Common myeloid progenitor, CD34-positive (primary cell): ENCODE results near the gene SLC26A11.
"Not testable (repeated sequence)": the region's sequence is repeated elsewhere in the genome, so short reads cannot be mapped to it uniquely, and the experiment has no call there.

Experiments used
- CTCF ChIA-PET: fragments of 350-600 bp; sonication (Branson Sonifier 250); formaldehyde crosslinking; loops from one replicate; lab custom pipeline; 2021; ENCODE audit warnings: antibody characterized with exemption; lab: Charles Lee
- POLR2A ChIA-PET: fragments of 350-600 bp; sonication (Branson Sonifier 250); formaldehyde crosslinking; loops from one replicate; lab custom pipeline; 2021; ENCODE audit warnings: antibody characterized with exemption; lab: Charles Lee
- DNase-seq, 3 donors: peaks; one replicate each; pipeline versions ENCODE4 v3.0.0 to v3.0.0-alpha.2; 2013
- H3K27ac ChIP-seq, 2 experiments: 1 replicate in 1 of 2; 2 replicates in 1 of 2; pipeline ENCODE4 v1.7.0; 2013; ENCODE audit warnings: inconsistent platforms in 2 of 2, low read length in 2 of 2, mild to moderate bottlenecking in 2 of 2, low read depth in 1 of 2, moderate library complexity in 1 of 2; ENCODE audit not compliant: severe bottlenecking in 2 of 2, insufficient read depth in 1 of 2, poor library complexity in 1 of 2
- H3K27me3 ChIP-seq, 5 experiments: replicated peaks in 2 of 5; 1 replicate in 3 of 5; 2 replicates in 2 of 5; pipeline versions ENCODE4 v1.6.1 to v1.7.0; 2013; ENCODE audit warnings: low read length in 4 of 5, mild to moderate bottlenecking in 2 of 5, moderate library complexity in 2 of 5, inconsistent platforms in 1 of 5; ENCODE audit not compliant: insufficient read depth in 5 of 5, control insufficient read depth in 4 of 5
- H3K36me3 ChIP-seq, 4 experiments: 1 replicate in 2 of 4; 2 replicates in 2 of 4; pipeline versions ENCODE4 v1.6.1 to v1.7.0; 2013; ENCODE audit warnings: low read length in 3 of 4, control low read depth in 1 of 4, mild to moderate bottlenecking in 1 of 4; ENCODE audit not compliant: control insufficient read depth in 4 of 4, insufficient read depth in 4 of 4
- H3K4me1 ChIP-seq, 4 experiments: 1 replicate in 3 of 4; 2 replicates in 1 of 4; pipeline versions ENCODE4 v1.6.1 to v1.7.1; 2013; ENCODE audit warnings: low read length in 3 of 4, mild to moderate bottlenecking in 3 of 4, control low read depth in 1 of 4, inconsistent platforms in 1 of 4, moderate library complexity in 1 of 4; ENCODE audit not compliant: control insufficient read depth in 4 of 4, insufficient read depth in 4 of 4; ENCODE audit errors: control extremely low read depth in 1 of 4
- H3K4me3 ChIP-seq, 7 experiments: 1 replicate in 4 of 7; 2 replicates in 3 of 7; pipeline versions ENCODE4 v1.5.1 to v1.7.0; 2013; ENCODE audit warnings: mild to moderate bottlenecking in 7 of 7, low read length in 6 of 7, moderate library complexity in 6 of 7, inconsistent platforms in 2 of 7, low read depth in 2 of 7, control low read depth in 1 of 7; ENCODE audit not compliant: insufficient read depth in 4 of 7, control insufficient read depth in 1 of 7; ENCODE audit errors: extremely low read depth in 1 of 7
- H3K9me3 ChIP-seq, 5 experiments: 1 replicate in 4 of 5; 2 replicates in 1 of 5; pipeline versions ENCODE4 v1.6.1 to v1.7.1; 2013; ENCODE audit warnings: low read length in 4 of 5, mild to moderate bottlenecking in 2 of 5, inconsistent platforms in 1 of 5, low read depth in 1 of 5, moderate library complexity in 1 of 5; ENCODE audit not compliant: control insufficient read depth in 4 of 5, insufficient read depth in 2 of 5; ENCODE audit errors: control extremely low read depth in 1 of 5
- WGBS: methylation state at CpG from one replicate; pipeline ENCODE4 v1.1.5; 2013; ENCODE audit not compliant: insufficient coverage; 5-methylcytosine and 5-hydroxymethylcytosine counted together

The SLC26A11 gene

GRCh38 chr17:80236911-80237310 lies 16.7 kb downstream of the SLC26A11 start:
- Histone ChIP-seq H3K9me3 (peaks cover 2 to 21% (median 17%) of the 10 kb centered on the region in 5 experiments), H3K4me1 (no peaks in the 10 kb centered on the region), H3K36me3 (no peaks in the 10 kb centered on the region), H3K4me3 (no peak overlapping the region), H3K27me3 (no peaks in the 10 kb centered on the region), H3K27ac (no peak overlapping the region)
- DNase-seq = no peak
- 91% methylated on average over 17 of the region's 17 CpGs for WGBS
- CTCF ChIA-PET = no interaction called here
- POLR2A ChIA-PET = no interaction called here

- no peak for DNase-seq
- no peaks in the 10 kb centered on the region for H3K4me1 ChIP-seq
- 98% methylated on average over 6 of the region's 10 CpGs for WGBS
- H3K27me3 ChIP-seq = no peaks in the 10 kb centered on the region
- CTCF ChIA-PET = no interaction called here
- H3K27ac ChIP-seq = no peak overlapping the region
- H3K4me3 ChIP-seq = no peak overlapping the region
- POLR2A ChIA-PET = no interaction called here
- H3K36me3 ChIP-seq = no peaks in the 10 kb centered on the region
- peaks cover 2 to 18% (median 15%) of the 10 kb centered on the region in 5 experiments for H3K9me3 ChIP-seq
Observed at GRCh38 chr17:80237386-80237785, 17.2 kb downstream of the SLC26A11 start.

GRCh38 chr17:80242505-80242904 lies 22.3 kb downstream of the SLC26A11 start:
- Histone ChIP-seq H3K27ac (no peak overlapping the region), H3K4me1 (no peaks in the 10 kb centered on the region), H3K27me3 (peaks cover 0 to 2% (median 0%) of the 10 kb centered on the region in 5 experiments), H3K4me3 (no peak overlapping the region), H3K9me3 (no peaks in the 10 kb centered on the region), H3K36me3 (no peaks in the 10 kb centered on the region)
- DNase-seq = no peak
- ChIA-PET POLR2A (no interaction called here), CTCF (interaction anchor here (0.7 kb wide), 1 partner anchor 93 kb away, joined by 3 read pairs; no protein-coding TSS in a partner anchor)
- WGBS = 87% methylated on average over 9 of the region's 14 CpGs

- 97% methylated on average over 24 of the region's 26 CpGs for WGBS
- ChIA-PET CTCF (no interaction called here), POLR2A (interaction anchor here (1.0 kb wide), 1 partner anchor 466 kb away, joined by 3 read pairs; the partner anchor contains the start of gene CBX2)
- H3K27me3 ChIP-seq = peaks cover 0 to 2% (median 0%) of the 10 kb centered on the region in 5 experiments
- H3K36me3 ChIP-seq = no peaks in the 10 kb centered on the region
- no peaks in the 10 kb centered on the region for H3K4me1 ChIP-seq
- DNase-seq = no peak
- no peak overlapping the region for H3K4me3 ChIP-seq
- H3K27ac ChIP-seq = no peak overlapping the region
- H3K9me3 ChIP-seq = no peaks in the 10 kb centered on the region
Observed at GRCh38 chr17:80243526-80244433, 23.6 kb downstream of the SLC26A11 start.

- H3K36me3 ChIP-seq, H3K27ac ChIP-seq, H3K4me3 ChIP-seq, DNase-seq, H3K27me3 ChIP-seq, H3K4me1 ChIP-seq, CTCF ChIA-PET, H3K9me3 ChIP-seq: not testable (repeated sequence)
- 100% methylated on average over 5 of the region's 6 CpGs for WGBS
- POLR2A ChIA-PET = interaction anchor here (1.0 kb wide), 1 partner anchor 467 kb away, joined by 3 read pairs; the partner anchor contains the start of gene CBX2
Observed at GRCh38 chr17:80244448-80244847, 24.2 kb downstream of the SLC26A11 start.

- no peak for DNase-seq
- WGBS = 94% methylated on average over 19 of the region's 22 CpGs
- no peaks in the 10 kb centered on the region for H3K36me3 ChIP-seq
- H3K27me3 ChIP-seq = peaks cover 0 to 2% (median 0%) of the 10 kb centered on the region in 5 experiments
- no peak overlapping the region for H3K27ac ChIP-seq
- ChIA-PET CTCF (no interaction called here), POLR2A (interaction anchor here (1.0 kb wide), 1 partner anchor 467 kb away, joined by 3 read pairs; the partner anchor contains the start of gene CBX2)
- H3K4me3 ChIP-seq = no peak overlapping the region
- no peaks in the 10 kb centered on the region for H3K9me3 ChIP-seq
- no peaks in the 10 kb centered on the region for H3K4me1 ChIP-seq
Observed at GRCh38 chr17:80244871-80245509, 24.8 kb downstream of the SLC26A11 start.
